Endothelial cell of umbilical vein (primary cell): ENCODE measurements around the gene SLC17A9.

Experiments used
- CTCF ChIP-seq, 2 donors: IDR thresholded peaks; 1 replicate in 1 of 2; 2 replicates in 1 of 2; pipeline ENCODE4 v1.5.1; 2011; ENCODE audit warnings: low read length in 2 of 2, mild to moderate bottlenecking in 2 of 2, moderate library complexity in 2 of 2, control low read depth in 1 of 2, inconsistent platforms in 1 of 2, low read depth in 1 of 2; ENCODE audit not compliant: insufficient read depth in 1 of 2; ENCODE audit errors: extremely low read depth in 1 of 2
- EZH2 ChIP-seq: IDR thresholded peaks from 2 replicates; pipeline ENCODE4 v1.6.1; 2012; ENCODE audit warnings: borderline replicate concordance, low read depth, mild to moderate bottlenecking, moderate library complexity, low read length, inconsistent platforms; ENCODE audit not compliant: severe bottlenecking
- MAX ChIP-seq: IDR thresholded peaks from 2 replicates; pipeline ENCODE4 v1.6.1; 2011; ENCODE audit not compliant: insufficient read depth, insufficient read length
- POLR2A ChIP-seq: IDR thresholded peaks from 2 replicates; pipeline ENCODE4 v1.6.1; 2012; ENCODE audit warnings: low read depth, mild to moderate bottlenecking, control low read depth, low read length
- POLR2AphosphoS5 ChIP-seq: IDR thresholded peaks from 2 replicates; pipeline ENCODE4 v1.6.1; 2012; ENCODE audit warnings: low read depth, mild to moderate bottlenecking, control low read depth, low read length, moderate library complexity; ENCODE audit not compliant: insufficient read depth

- no peak for TF ChIP-seq CTCF (IDR thresholded peaks at IDR 0.05; ENCODE audit: extremely low read depth in 1 of 2, insufficient read depth in 1 of 2, low read depth in 1 of 2, low read length in 2 of 2)
- TF ChIP-seq MAX = no peak
- no peak for TF ChIP-seq POLR2AphosphoS5
- peak; percentile 70 for TF ChIP-seq EZH2
- no peak for TF ChIP-seq POLR2A
These were observed 54.2 kb downstream of the SLC17A9 start, which contains the start of gene BHLHE23 for GRCh38 chr20:63006540-63007359.
